Activated CD4-positive, CD25-positive, alpha-beta regulatory T cell treated with anti-CD3 and anti-CD28 coated beads, Interleukin-2, amount 50 U/mL, for 24 hours (primary cell): ENCODE measurements around the gene COMMD3.
A peak's percentile ranks its signal among the peaks of the same experiment; 100 is the strongest.

ENCODE experiments used
- ATAC-seq, 2 donors: fragments of 150-1000 bp; cut with Tn5 transposase; one replicate each; pipeline ENCODE4 v1.10.0; 2021; ENCODE audit warnings: mild to moderate bottlenecking in 1 of 2, moderate library complexity in 1 of 2

Gene COMMD3

DNA sequence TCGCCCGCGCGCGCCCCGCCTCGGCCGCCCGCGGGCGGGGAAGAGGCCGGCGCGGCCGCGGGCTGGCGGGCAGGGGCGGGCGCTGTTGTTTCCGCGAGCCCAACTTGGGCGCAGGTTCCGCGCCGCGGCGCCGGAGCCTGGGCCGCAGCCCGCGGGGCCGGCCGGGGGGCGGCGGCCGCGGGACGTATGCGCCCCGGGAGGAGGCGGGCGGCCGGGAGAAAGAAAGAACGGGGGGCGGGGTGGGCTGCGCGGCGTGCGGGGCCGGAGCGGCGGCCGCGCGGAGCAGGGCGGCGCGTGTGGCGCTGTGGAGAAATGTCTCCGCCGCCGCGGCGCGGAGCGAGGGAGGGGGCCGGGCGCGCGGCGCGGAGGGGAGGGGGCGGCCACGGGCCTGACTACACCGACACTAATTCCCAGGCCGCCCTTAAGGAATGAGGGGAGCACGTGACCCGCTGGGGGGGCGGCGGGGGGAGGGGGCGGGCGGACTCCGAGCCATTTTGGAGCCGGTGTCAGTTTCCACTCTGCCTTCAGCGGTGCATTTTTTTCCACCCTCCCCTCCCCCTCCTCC is 4.5 kb downstream of the COMMD3 start, which contains the start of gene BMI1:
Gene BMI1 (plus strand): TSS at position 509 of the 565 bp plus-strand sequence. CDS start 5,351 bp downstream, outside the sequence.
- ATAC-seq: peak; percentile 39 to 42

DNA sequence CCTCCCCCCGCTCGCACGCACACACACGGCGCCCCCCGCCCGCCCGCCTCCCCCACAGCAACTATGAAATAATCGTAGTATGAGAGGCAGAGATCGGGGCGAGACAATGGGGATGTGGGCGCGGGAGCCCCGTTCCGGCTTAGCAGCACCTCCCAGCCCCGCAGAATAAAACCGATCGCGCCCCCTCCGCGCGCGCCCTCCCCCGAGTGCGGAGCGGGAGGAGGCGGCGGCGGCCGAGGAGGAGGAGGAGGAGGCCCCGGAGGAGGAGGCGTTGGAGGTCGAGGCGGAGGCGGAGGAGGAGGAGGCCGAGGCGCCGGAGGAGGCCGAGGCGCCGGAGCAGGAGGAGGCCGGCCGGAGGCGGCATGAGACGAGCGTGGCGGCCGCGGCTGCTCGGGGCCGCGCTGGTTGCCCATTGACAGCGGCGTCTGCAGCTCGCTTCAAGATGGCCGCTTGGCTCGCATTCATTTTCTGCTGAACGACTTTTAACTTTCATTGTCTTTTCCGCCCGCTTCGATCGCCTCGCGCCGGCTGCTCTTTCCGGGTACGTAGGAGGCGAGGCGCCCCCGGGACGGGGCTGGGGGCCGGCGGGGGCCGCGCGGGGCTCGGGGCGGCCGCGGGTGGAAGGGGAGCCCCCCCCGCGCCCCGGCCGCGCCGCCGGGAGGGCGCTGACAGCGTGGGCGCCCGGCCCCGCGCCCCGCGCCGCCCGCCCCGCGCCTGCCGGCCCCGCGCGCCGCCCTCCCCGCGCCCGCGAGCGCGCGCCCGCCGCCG is 5.2 kb downstream of the COMMD3 start:
- ATAC-seq: peak; percentile 34 to 40

DNA sequence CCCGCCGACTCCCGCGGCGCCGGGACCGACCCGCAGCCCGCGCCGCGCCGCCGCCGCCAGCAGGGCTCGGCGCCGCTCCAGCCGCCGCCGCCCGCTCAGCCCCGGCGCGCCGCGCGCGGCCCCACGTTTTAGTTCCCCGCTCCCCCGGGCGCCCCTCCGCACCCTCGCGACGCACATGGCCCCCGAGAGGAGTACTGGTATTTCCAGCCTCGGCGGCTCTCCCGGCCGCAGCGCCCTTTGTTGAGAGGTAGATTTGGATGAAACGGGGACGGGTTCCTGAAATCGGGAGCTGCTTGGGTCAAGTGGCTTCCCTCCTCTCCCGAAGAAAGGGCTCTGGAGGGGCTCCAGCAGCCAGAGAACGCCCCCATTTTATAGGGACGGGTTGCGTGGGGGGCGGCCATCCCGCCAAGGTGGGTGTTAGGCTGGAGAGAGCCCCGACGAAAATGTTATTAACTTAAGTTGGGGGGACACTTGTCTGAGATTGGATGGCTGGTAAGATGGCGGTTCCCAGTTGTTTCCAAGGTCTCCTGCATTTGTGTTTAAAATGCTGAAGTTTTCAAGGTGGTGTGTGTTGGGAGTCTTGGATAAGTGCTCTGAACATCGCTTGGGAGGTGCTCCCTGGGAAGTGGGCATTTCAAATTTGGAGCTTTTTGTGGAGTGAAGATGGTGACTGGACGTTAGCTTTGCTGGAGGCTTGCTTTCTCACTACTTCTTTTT is 5.9 kb downstream of the COMMD3 start:
- ATAC-seq: peak; percentile 2 to 9

DNA sequence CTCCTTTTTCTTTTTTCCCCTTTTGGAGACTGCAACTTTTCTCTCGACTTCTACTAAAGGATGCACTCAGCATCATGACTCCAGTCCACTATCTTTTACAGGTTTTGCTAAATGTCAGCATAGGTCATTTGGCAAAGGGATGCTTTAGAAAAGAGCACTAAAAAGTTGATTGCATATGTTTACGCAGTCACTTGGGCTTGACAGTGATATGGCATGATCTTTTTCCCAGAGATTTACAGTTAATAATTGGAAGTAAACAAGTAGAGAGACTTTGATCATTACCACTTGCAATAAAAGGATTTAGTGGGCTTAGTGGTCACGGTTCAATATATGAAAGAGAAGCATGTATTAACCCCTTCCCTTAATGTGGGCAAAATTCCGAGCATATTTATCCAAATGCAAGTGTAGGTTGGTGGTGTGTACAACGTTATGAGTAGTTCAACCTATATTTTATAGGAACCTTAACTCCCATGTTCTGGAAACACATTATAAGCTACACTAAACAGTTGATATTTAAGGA is 6.5 kb downstream of the COMMD3 start:
- ATAC-seq: no peak

DNA sequence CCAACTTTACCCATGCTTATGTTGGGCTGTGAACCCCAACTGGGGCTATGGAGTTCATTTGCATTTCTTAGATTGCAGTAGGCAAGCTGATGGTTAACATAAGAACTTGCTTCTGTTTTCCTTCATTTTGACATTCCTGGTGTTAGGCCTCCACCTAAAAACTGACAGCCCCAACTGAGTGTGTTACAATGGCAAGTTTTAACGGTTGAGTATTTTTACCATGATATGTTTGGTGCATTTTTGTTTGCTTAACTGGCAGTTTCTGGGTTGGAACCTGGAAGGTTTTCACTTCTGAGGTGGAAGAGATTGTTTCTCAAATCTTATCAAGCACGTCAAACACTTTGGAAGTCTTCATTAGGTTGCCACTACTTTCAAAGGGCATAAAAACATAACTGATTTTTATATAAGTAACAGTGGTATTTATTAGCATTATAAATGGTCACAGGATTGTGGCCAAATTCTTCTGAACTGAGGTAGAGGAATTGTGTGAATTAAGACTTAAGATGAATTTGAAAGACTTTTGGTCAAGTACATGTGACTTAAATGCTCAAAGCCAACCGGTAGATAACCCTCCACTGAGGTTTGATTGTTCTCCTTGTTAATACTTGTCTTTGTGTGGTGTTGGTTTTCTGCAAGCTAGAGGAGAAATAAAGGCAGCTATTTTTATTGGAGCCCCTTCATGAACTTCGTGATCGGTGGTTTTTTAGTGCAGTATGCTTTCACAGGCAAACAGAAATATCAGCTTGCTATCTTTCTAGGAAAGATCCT is 7.5 kb downstream of the COMMD3 start:
- ATAC-seq: no peak

DNA sequence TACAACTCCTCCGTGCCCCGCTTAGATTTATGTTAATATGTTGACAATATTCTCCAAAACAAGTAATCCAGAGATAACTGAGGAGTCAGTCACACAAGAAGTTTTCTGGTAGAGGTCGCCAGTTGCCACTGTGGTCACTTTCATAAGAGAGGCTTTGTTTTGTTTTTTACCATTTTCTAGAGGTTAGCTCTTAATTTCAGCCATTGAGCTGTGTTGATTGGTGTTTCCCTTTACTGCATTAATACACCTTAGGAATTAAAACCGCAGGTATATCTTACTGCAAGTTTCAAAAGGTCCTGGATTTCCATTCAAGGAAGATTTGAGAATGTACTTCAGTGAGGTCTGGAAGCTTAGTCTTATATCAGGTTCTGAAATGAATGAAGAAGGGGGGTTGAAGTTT is 8.2 kb downstream of the COMMD3 start:
- no peak for ATAC-seq

DNA sequence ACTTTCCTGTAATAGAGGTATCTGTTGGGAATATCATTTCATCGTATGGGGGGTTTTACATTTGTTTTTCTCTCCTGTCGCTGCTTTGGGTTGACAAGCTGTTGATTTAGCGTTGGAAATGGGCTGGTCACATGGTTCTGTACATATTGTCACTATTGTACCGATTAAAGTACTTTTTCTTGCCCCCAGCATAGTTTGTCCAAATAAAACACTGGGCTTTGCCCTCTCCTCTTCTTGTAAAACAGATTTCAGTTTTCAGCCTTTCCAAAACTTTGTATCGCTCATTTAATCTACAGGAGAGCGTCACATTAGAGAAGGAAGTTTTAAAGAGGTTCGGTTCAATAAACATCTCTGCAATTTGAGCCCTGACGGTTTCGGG is 8.7 kb downstream of the COMMD3 start:
- no peak for ATAC-seq

DNA sequence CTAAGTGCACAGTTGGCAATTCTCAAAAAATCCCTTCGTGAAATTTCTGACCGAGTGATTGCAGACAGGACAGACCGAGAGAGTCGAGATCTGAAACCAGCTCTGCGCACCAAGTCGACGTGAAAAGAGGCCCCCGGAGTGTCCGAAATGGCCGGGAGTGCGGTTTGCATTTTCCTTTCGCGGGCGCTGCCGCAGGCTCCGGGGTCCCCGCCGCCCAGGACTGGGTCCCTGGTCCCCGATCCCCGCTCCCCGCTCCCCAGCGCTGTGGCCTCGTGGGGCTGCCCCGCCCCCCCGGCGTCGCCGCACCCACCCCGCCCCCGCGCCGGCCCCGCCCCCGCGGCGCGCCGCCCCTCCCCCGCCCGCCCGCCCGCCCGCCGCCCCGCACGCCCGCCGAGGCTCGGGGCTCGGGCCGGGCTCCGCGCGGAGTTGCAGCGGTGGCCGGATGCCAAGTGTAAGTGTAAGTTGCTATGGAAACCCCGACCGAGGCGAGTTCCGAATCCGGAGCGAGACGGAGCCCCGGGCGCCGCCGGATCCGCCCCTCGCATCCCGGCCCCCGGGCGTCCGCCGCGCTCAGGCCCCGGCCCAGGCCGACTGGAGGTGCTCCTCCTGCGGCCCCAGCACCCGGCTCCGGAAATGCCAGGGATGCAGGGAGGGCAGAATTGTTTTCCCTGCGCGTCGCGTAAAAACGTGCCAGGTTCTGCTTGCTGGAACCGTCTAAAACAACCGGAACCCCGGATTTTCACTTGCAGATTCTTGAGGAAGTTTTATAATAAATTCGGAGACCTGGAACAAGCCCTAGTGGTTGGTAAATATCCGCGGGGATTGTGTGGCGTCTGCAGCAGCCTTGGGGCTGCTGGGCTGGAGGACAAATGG is 9.3 kb downstream of the COMMD3 start:
- peak; percentile 9 to 19 for ATAC-seq

DNA sequence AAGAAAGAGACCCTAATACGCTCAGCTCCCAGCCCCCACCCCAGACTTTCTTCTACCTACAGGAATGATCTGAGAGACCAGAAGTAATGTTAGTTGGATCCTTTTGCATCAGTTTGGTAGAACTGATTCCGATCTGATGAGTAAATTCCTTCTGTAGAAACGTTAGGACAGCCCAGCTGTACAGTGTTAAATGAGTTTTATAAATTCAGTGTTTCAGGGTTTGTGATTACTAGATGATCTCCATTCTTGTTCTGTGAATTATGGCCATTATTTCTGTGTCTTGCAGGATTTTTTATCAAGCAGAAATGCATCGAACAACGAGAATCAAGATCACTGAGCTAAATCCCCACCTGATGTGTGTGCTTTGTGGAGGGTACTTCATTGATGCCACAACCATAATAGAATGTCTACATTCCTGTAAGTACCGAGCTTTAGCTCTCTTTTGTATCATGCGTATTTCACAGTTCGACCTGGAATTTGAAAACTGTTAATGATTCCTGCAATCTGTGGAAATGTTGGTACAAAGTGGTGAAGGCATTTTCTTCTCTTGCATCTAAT is 10.0 kb downstream of the COMMD3 start:
- no peak for ATAC-seq

DNA sequence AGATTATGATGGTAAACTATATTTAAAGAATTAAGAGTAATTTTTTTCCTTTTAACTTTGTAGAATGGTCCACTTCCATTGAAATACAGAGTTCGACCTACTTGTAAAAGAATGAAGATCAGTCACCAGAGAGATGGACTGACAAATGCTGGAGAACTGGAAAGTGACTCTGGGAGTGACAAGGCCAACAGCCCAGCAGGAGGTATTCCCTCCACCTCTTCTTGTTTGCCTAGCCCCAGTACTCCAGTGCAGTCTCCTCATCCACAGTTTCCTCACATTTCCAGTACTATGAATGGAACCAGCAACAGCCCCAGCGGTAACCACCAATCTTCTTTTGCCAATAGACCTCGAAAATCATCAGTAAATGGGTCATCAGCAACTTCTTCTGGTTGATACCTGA is 13.0 kb downstream of the COMMD3 start:
- no peak for ATAC-seq

DNA sequence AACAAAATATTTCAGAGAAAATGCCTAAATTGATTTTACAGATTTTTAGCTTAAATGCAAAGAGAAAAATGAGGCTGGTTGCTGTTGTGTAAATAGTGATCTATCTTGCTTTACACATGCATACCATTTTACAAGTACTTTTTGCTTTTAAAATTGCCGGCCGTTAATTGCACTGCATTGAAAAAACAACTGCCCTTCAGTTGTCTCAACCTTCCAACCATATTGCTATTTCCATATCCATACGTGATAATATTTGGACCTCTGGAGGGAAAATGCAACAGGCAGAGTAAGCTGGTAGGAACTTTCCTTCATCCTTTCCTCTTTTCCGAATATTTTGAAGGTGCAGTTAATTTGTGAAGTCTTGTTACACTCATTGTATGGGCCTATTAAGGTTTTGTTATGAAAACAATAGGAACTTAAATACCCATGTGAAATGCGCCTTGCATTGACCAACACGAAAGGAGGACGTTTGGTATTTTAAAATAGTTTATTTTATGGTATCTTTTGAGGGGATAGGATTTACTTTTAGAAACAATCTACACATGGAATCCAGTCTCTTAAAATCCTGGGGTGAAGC is 16.0 kb downstream of the COMMD3 start:
- no peak for ATAC-seq

DNA sequence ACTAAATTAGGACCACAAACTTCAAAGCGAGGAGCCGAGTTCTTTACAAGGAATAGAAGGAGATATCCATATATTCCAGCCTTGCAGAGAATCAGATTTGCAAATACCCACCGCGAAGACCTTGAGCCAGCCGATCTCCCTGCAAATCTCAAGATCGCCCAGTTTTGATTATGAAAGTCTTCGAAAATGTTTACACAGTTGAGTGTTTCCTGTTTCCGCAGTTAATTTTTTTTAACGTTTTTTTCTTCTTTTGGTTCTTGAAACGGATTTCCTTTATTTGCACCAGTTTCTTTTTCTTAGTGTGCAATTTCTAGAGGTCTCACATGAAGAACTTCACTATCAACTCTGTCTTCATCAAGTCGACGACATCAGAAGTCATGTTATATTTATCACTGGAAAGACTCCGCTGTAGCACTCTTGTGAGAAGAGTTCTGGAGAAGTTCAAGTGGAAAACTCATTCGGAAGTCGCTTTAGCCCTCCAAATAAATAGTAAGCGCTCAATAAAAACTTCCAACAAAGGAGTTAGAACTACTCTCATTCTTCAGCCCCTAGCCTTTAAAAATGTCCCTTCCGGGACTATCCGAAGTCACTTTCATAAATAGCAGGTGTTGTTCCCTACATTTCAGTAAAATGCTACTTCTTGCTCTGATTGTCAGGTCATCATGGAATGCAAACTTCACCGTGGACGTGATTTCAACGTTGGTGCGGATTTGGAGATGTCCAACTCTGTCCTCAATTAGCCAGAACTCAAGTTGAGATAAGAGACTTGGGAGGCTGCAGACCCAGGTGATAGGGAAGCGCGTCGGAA is 17.2 kb downstream of the COMMD3 start:
- no peak for ATAC-seq

DNA sequence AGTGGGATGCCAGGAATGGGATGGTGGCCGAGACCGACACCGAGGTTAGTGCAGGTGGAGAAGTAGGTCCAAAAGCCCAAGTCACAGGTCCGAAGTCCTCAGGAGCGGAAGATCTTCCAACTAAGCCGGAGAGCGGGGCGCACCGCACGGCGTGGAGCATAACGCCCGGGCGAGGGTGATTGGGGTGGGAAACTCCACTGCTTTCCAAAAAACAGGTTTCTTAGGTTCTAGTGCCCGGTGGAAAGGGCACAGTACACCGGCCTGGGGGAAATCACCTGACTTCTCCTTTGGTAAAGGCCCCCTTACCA is 17.7 kb downstream of the COMMD3 start:
- no peak for ATAC-seq

DNA sequence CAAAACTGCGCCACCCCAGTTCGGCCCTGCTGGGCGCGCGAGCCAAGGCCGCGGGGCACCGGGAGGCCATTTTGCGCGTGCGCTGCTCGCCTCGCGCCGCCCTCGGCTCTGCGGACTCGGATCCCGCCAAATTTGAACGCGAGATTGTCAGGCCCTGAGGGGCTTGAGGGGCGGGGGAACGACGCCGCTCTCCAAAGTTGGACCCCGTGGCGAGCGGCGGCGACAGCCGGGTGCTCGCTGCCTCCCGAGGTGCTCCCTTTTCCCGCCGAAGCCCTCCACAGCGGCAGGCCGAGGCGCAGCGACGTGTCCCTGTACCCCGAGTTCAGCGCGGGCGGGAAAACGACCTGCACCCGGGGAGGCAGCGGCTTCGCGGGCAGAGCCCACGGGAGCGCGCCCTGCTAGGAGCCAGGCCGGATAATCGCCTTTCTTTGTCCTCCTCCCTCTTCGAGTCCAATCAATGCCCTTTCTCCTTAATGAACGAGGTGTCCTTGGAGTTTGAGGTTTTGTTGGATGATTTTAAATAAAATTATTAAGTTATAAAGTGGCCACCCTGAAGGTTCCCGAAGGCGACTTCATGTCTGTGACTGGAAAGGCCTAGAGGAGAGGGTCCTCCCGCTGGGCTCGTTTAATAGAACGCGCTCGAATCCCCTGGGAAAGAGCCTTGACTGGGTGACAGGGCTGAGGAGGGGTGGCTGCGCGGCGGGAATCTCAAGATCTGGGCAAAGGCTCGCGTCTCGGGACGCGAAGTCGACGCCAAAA is 18.4 kb downstream of the COMMD3 start:
- no peak for ATAC-seq

DNA sequence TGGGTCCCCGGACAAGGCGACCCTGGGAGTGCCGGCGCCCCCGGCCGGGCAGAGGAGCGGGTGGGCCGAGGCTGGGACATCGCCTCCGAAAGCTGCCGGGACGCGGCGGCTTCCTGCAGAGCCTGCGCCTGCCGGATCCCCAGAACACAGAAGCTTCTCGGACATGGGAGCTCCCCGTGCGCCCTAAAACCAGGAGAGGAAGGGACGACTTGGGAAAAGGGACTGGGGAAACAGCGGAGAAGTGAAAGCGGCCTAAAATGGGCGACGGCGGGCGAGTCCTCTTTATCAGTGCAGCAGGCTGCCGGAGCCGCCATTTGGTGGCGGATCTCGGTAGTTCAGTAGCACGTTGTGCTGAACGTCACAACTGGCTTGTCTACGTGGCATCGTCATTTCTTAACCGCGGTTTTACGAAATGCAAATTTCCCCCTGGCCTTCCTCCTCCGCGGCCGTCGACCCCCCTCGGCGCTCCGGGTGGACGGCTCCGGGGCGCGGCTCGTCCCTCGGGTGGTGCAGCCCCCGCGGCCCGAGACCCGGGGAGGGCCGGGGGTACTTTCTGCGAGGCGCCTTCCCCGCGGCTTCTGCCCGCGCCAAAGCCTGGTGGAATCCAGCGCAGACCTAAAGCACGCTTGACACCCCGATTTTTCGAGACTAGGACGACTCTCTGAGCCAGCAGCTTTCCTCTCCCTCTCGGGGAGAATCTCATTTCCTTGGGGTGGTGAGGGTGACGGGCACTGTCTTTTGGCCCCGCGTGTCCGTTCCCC is 19.2 kb downstream of the COMMD3 start:
- ATAC-seq: peak; percentile 77 to 83

DNA sequence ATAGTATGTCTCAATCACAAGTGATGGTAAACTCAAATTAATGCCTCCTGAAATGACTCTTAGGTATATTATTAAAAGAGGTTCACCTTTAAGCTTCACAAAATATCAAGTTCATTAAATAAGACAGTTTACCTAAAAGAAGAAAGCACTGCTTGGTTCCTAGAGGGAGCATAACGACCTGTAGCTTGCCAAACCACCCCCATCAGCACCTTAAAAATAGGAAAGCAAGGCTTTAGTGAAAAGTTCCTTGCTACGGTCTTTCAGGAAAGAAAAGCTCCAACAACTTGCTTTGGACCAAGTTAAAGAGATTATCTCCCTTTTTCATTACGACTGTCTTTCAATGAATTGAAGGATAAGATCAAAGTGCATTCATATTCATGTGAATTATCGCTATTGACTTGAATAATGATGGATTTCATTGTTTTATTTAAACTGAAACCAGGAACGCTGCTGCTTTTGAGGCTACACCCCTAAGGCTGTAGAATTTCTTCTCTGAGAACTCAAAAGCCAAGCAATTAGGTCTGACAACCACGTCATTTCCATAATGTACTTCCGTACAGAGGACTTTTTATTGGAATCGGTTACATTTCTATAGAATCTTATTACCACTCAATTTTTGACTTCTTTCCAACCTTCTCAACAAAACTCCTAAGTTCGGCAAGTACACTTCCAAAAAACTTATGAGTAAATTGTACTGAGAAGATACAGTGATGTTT is 22.2 kb downstream of the COMMD3 start:
- ATAC-seq: no peak

DNA sequence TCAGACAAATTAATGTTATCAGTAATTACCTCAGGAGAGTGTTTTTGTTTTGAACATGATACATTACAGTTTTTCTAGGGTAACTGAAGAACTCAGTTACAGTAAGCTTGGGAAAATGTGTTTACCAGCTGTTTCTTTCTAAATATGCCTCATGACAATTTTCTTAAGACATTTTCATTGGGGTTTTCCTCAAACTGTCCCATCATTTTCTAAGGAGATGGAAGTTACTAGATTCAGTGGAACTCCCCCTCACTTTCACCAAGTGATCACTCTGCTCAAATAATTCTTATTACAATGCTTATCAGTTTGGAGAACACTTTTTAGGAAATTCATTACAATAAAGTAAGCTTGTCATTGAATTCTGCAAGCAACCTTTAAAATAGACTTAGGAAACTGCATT is 22.7 kb downstream of the COMMD3 start:
- ATAC-seq: no peak

DNA sequence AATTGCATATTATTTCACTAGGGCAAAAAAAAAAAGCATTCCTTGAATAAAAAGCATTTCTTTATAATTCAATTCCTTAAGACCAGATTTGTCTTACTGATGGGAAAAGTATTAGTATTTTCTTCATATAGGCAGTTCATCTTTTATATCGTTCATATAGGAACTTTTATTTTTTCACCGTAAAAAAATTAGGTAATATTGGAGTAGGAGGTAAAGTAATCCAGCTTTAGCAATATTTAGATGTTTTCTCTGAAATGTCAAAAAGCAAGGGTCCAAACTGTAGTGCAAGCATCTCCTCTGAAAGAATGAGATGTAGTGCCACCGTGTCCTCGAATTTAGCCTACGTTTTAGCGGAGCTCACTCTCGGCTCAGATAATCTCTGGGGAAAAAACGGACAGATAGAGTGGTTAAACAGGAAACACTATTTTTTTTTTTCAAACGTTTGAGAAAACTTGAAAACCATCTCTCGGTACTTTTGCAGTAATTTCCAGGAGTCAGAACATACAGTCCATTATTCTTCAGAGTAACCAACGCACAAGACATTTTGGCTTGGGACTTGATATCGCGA is 23.7 kb downstream of the COMMD3 start:
- no peak for ATAC-seq
